Gastroesophageal sphincter (tissue), 3 donors: Measurements from ENCODE around the gene OTOS.

Experiments
- CTCF ChIP-seq, 4 experiments: fragments of 200-600 bp in 2 of 4; fragments of 450-650 bp in 2 of 4; sonication (generic) in 1 of 4; IDR thresholded peaks; one replicate each; pipeline ENCODE4 v1.5.1; 2017 to 2019; ENCODE audit warnings: antibody characterized with exemption in 4 of 4, mild to moderate bottlenecking in 2 of 4, moderate library complexity in 2 of 4
- EP300 ChIP-seq: sonication (generic); formaldehyde crosslinking; IDR thresholded peaks from one replicate; pipeline ENCODE4 v1.6.1; 2017; ENCODE audit warnings: antibody characterized with exemption, mild to moderate bottlenecking
- POLR2AphosphoS5 ChIP-seq: sonication (generic); formaldehyde crosslinking; IDR thresholded peaks from one replicate; pipeline ENCODE4 v1.6.1; 2017; ENCODE audit warnings: antibody characterized with exemption

- no peak for TF ChIP-seq POLR2AphosphoS5
- TF ChIP-seq EP300: no peak
- TF ChIP-seq CTCF (IDR thresholded peaks at IDR 0.05): no peak
Observed at GRCh38 chr2:240134466-240134865, 6.0 kb downstream of the OTOS start.
